ENCODE data around the gene TRAF1.

Gene TRAF1

GRCh38 chr9:120919843-120920805 is 6.5 kb downstream of the TRAF1 start:
- Histone ChIP-seq H3K27me3 (ENCODE audit: control insufficient read depth, insufficient read depth, low read length) (no peaks in the 10 kb centered on the region), H3K36me3 (ENCODE audit: control insufficient read depth, low read depth, low read length) (no peaks in the 10 kb centered on the region), H3K27ac (ENCODE audit: low read length) (no peak overlapping the region), H3K9ac (ENCODE audit: low read length) (no peak overlapping the region), H3K4me1 (ENCODE audit: control insufficient read depth, low read depth, low read length) (peaks cover 17% of the 10 kb centered on the region), H3K4me3 (ENCODE audit: low read length) (no peak overlapping the region), H3K9me3 (ENCODE audit: control insufficient read depth, low read depth, low read length) (no peaks in the 10 kb centered on the region)

GRCh38 chr9:120918931-120919842 is 7.4 kb downstream of the TRAF1 start:
- Histone ChIP-seq H3K4me3 (ENCODE audit: low read length) (no peak overlapping the region), H3K9ac (ENCODE audit: low read length) (no peak overlapping the region), H3K4me1 (ENCODE audit: control insufficient read depth, low read depth, low read length) (peaks cover 17% of the 10 kb centered on the region), H3K9me3 (ENCODE audit: control insufficient read depth, low read depth, low read length) (no peaks in the 10 kb centered on the region), H3K36me3 (ENCODE audit: control insufficient read depth, low read depth, low read length) (no peaks in the 10 kb centered on the region), H3K27me3 (ENCODE audit: control insufficient read depth, insufficient read depth, low read length) (no peaks in the 10 kb centered on the region), H3K27ac (ENCODE audit: low read length) (no peak overlapping the region)

- Histone ChIP-seq H3K27me3 (ENCODE audit: control insufficient read depth, insufficient read depth, low read length) (no peaks in the 10 kb centered on the region), H3K4me1 (ENCODE audit: control insufficient read depth, low read depth, low read length) (peaks cover 17% of the 10 kb centered on the region), H3K9ac (ENCODE audit: low read length) (no peak overlapping the region), H3K4me3 (ENCODE audit: low read length) (no peak overlapping the region), H3K9me3 (ENCODE audit: control insufficient read depth, low read depth, low read length) (no peaks in the 10 kb centered on the region), H3K36me3 (ENCODE audit: control insufficient read depth, low read depth, low read length) (no peaks in the 10 kb centered on the region), H3K27ac (ENCODE audit: low read length) (no peak overlapping the region)
These were observed 8.4 kb downstream of the TRAF1 start for GRCh38 chr9:120917929-120918762.

GRCh38 chr9:120916991-120917880 is 9.4 kb downstream of the TRAF1 start:
- no peaks in the 10 kb centered on the region for H3K27me3 ChIP-seq (ENCODE audit: control insufficient read depth, insufficient read depth, low read length)
- H3K4me1 ChIP-seq (ENCODE audit: control insufficient read depth, low read depth, low read length), result peaks cover 17% of the 10 kb centered on the region
- no peaks in the 10 kb centered on the region for H3K9me3 ChIP-seq (ENCODE audit: control insufficient read depth, low read depth, low read length)
- no peaks in the 10 kb centered on the region for H3K36me3 ChIP-seq (ENCODE audit: control insufficient read depth, low read depth, low read length)
- H3K4me3 ChIP-seq (ENCODE audit: low read length), result no peak overlapping the region
- H3K9ac ChIP-seq (ENCODE audit: low read length), result no peak overlapping the region
- H3K27ac ChIP-seq (ENCODE audit: low read length), result no peak overlapping the region

- Histone ChIP-seq H3K9me3 (ENCODE audit: control insufficient read depth, low read depth, low read length) (no peaks in the 10 kb centered on the region), H3K36me3 (ENCODE audit: control insufficient read depth, low read depth, low read length) (no peaks in the 10 kb centered on the region), H3K9ac (ENCODE audit: low read length) (no peak overlapping the region), H3K4me3 (ENCODE audit: low read length) (no peak overlapping the region), H3K27ac (ENCODE audit: low read length) (no peak overlapping the region), H3K27me3 (ENCODE audit: control insufficient read depth, insufficient read depth, low read length) (no peaks in the 10 kb centered on the region), H3K4me1 (ENCODE audit: control insufficient read depth, low read depth, low read length) (peaks cover 20% of the 10 kb centered on the region)
These were observed 10.0 kb downstream of the TRAF1 start for GRCh38 chr9:120916588-120916987.

GRCh38 chr9:120915854-120916470 is 10.6 kb downstream of the TRAF1 start:
- H3K4me3 ChIP-seq (ENCODE audit: low read length), result no peak overlapping the region
- no peak overlapping the region for H3K27ac ChIP-seq (ENCODE audit: low read length)
- H3K27me3 ChIP-seq (ENCODE audit: control insufficient read depth, insufficient read depth, low read length), result no peaks in the 10 kb centered on the region
- H3K4me1 ChIP-seq (ENCODE audit: control insufficient read depth, low read depth, low read length), result peaks cover 23% of the 10 kb centered on the region
- H3K9me3 ChIP-seq (ENCODE audit: control insufficient read depth, low read depth, low read length), result no peaks in the 10 kb centered on the region
- H3K9ac ChIP-seq (ENCODE audit: low read length), result no peak overlapping the region
- no peaks in the 10 kb centered on the region for H3K36me3 ChIP-seq (ENCODE audit: control insufficient read depth, low read depth, low read length)

GRCh38 chr9:120914953-120915352 is 11.6 kb downstream of the TRAF1 start:
- H3K27ac ChIP-seq (ENCODE audit: low read length), result no peak overlapping the region
- H3K27me3 ChIP-seq (ENCODE audit: control insufficient read depth, insufficient read depth, low read length), result no peaks in the 10 kb centered on the region
- no peak overlapping the region for H3K4me3 ChIP-seq (ENCODE audit: low read length)
- peaks cover 13% of the 10 kb centered on the region for H3K4me1 ChIP-seq (ENCODE audit: control insufficient read depth, low read depth, low read length)
- H3K36me3 ChIP-seq (ENCODE audit: control insufficient read depth, low read depth, low read length), result no peaks in the 10 kb centered on the region
- no peak overlapping the region for H3K9ac ChIP-seq (ENCODE audit: low read length)
- H3K9me3 ChIP-seq (ENCODE audit: control insufficient read depth, low read depth, low read length), result no peaks in the 10 kb centered on the region

GRCh38 chr9:120914396-120914795 is 12.2 kb downstream of the TRAF1 start:
- Histone ChIP-seq H3K9me3 (ENCODE audit: control insufficient read depth, low read depth, low read length) (no peaks in the 10 kb centered on the region), H3K4me1 (ENCODE audit: control insufficient read depth, low read depth, low read length) (peaks cover 12% of the 10 kb centered on the region), H3K27ac (ENCODE audit: low read length) (no peak overlapping the region), H3K36me3 (ENCODE audit: control insufficient read depth, low read depth, low read length) (no peaks in the 10 kb centered on the region), H3K4me3 (ENCODE audit: low read length) (no peak overlapping the region), H3K9ac (ENCODE audit: low read length) (no peak overlapping the region), H3K27me3 (ENCODE audit: control insufficient read depth, insufficient read depth, low read length) (no peaks in the 10 kb centered on the region)

- Histone ChIP-seq H3K27ac (ENCODE audit: low read length) (no peak overlapping the region), H3K9me3 (ENCODE audit: control insufficient read depth, low read depth, low read length) (no peaks in the 10 kb centered on the region), H3K9ac (ENCODE audit: low read length) (no peak overlapping the region), H3K27me3 (ENCODE audit: control insufficient read depth, insufficient read depth, low read length) (no peaks in the 10 kb centered on the region), H3K36me3 (ENCODE audit: control insufficient read depth, low read depth, low read length) (no peaks in the 10 kb centered on the region), H3K4me1 (ENCODE audit: control insufficient read depth, low read depth, low read length) (peaks cover 12% of the 10 kb centered on the region), H3K4me3 (ENCODE audit: low read length) (no peak overlapping the region)
These were observed 12.8 kb downstream of the TRAF1 start for GRCh38 chr9:120913647-120914264.

All from iPS-18a (cell line).